ENCODE results near the gene KLHL11.
"Not testable (repeated sequence)": the region's sequence is repeated elsewhere in the genome, so short reads cannot be mapped to it uniquely, and the experiment has no call there.

KLHL11 gene

DNA sequence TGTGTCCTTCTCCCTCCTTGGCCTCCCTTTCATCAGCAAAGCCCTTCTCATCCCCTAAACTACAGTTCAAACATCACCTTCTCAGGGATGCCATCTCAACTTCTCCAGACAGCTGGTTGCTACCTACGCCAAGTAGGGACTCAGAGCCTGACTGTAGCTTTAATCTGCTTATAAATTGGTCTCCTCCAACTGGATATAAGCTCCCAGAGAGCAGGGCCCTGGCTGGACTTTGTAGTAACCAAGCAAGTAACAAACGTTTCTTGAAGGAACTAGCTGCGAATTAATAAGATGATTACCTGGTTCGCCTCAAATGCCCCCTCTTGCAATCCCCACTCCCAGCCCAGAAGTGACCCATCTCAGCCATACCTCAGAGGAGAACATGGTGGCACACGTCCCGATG, 17.5 kb upstream of the KLHL11 start:
- DNase-seq = no peak

DNA sequence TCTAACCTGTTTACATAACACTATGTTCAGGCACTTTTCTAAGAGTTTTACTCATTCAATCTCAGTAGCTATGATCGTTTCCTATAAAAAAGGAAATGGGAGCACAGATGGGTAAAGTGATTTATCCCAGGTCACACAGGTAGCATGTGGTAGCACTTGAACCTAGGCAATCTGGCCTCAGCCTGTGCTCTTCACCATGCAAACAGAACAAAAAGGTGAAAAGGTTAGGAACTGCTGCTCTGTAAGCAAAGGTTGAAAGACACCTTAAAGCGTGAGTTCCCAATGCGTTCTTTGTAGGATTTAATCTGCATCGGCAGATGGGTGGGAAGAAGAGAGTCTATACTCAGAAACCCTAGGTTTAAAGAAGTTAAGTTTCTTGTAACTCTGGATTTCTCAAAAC, 14.9 kb upstream of the KLHL11 start:
- DNase-seq = no peak

DNA sequence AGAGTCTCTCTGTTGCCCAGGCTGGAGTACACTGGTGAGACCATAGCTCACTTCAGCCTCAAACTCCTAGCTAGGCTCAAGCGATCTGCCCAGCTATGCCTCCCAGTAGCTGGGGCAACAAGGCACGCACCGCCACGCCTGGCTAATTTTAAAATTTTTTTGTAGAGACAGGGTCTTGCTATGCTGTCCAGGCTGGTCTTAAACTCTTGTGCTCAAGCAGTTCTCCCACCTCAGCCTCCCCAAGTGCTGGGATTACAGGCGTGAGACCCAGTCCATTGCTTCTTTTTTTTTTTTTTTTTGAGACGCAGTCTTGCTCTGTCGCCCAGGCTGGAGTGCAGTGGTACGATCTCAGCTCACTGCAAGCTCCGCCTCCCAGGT, 9.1 kb upstream of the KLHL11 start:
- DNase-seq = not testable (repeated sequence)

DNA sequence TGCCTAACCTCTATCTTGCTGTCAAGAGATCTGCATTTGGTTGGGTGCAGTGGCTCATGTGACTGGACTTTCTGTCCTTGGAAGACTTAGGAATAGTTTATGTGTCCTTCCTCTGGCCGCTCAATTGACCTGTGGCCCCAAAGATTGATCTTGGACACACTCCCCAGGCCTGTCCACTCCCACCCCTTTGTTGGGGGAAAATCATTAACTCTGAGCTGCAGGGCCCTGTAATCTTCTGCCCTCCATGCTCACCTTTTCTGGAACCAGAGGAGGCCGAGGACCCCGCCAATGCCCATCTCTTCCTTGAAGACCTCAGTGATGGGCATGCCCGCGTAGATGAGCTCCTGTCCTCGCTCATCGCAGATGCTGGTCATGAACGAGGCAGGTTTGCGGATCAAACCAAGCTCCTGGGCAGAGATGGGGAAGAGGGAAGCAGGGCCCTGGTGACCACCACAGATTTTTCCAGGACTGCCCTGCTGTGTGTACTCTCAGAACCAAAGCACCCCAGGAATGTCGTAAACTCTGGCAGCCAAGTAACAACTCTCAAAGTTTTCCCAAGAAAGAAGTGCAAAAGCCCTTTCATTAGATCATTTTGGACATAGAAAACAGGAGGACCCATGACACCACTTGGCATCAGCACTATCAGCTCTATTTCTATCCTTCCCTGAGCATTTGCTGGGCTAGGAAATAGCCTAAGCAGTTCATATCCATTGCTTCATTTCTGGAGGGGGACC, 8.5 kb upstream of the KLHL11 start:
- DNase-seq = no peak

DNA sequence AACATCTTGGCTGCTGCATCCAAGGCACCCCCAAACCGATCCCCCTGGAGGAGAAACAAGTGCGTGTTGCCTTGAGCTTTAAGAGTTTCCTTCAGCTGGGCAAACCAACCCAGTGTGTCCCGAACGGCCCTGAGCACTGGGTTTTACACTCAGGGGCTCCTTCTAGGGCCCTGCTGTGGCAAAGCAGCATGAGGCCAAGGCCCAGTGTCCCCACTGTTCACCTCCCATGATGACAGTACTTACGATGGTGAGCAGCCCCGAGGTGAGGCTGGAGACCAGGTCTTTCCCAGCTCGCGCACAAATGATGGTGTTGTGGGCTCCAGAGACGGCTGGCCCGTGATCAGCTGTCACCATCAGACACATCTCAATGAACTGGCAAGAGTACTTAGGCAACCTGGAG, 6.6 kb upstream of the KLHL11 start:
- no peak for DNase-seq

DNA sequence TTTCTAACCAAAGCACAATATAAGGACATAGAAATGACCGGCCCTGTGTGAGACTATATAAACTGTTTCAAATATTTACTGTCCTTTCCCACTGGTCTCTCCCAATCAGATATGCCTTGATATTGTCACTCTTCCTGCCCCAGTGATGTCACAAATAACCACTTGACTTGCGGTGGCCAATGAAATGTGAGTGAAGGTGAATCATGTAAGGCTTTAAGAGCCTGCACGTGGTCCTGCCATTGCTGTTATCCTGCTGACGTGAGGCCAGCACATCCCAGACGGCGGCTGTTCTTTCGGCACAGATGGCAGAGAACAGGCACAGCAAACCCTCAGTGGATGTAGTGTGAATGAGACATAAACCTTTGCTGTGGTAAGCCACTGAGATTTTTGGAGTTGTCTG, 5.4 kb upstream of the KLHL11 start:
- DNase-seq = no peak

DNA sequence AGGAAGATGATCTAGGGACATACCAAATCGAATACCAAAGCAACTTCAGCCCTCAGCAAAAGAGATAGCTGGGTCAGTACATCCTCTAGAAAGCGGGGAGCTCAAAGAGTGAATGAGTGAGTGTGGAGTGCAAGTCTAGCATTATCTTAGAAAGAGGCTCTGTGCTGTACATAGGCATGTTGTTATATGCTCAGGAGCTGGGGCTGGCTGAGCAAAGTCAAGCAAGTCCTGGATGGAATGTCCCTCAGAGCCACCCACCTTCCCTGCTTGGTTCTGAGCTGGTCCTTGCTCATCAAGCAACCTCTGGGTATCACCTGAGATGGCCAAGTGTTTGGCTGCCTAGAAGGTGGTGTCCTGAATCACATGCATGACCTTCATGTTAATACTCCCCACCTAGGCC, 4.9 kb upstream of the KLHL11 start:
- no peak for DNase-seq

DNA sequence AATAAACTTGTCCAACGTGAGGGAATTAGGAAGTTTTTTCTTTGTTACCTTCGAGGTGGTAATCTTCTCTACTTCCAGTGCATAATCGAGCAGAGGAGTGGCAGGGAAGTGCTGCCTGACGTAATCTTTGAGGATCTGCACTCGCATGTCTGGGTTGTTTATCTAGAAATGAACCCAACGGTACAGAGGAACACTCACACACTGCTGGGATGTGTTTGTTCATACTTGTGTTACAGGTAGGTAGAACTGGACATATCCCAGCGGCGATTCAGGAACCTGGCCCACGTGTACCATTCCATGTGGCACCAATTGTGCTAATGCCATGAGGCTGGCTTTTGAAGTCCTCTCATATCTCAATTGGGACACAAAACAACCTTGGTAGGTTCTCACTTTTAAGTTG, 4.2 kb upstream of the KLHL11 start:
- DNase-seq = no peak

DNA sequence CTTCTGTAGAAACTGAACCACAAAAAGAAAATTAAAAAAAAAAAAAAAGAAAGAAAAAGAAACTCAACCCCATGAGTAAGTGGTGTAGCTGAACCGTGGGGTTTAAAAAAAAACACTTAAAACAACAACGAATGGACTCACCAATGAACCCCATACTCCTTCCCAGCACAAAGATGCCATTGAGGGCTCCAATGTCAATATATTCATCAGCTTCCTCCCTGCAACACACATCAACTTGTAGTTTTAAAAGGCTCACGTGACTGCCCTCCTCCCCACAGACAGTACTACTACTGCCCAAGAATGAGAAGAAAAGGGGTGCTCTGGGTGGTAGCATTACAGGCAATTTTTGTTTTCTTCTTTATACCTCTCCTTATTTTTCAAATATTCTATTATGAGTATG, 3.3 kb upstream of the KLHL11 start:
- no peak for DNase-seq

DNA sequence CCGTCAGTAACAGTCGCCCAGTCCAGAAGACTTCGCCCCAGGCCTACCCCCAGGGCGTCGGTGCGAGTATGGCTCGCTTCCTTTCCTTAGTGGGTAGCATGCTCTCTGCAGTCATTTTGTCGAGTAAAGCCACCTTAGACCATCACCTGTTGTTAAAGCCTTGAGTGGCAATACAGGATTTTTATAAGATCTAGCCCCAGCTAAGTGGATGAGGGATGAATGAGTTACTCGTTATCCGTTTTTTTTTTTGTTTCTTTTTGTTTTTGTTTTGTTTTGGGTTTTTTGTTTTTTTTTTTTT, 322 bp upstream of the KLHL11 start:
- no peak for DNase-seq

DNA sequence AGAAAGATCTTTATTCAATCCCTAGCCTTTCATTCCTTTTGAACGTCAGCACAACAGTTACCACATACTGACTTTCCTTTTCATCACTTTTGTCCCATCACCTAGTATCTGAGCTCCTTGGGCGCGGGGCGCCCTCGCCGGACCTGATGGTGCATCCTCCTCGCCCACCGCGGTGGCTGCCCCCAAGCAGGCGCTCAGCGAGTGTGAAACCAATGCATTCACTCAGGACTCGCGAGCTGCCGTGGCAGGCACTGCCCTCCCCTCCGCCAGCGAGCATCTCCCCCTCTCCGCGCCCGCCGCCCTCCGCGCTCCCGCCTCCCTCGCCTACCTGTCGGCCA, 756 bp downstream of the KLHL11 start:
- DNase-seq = no peak

DNA sequence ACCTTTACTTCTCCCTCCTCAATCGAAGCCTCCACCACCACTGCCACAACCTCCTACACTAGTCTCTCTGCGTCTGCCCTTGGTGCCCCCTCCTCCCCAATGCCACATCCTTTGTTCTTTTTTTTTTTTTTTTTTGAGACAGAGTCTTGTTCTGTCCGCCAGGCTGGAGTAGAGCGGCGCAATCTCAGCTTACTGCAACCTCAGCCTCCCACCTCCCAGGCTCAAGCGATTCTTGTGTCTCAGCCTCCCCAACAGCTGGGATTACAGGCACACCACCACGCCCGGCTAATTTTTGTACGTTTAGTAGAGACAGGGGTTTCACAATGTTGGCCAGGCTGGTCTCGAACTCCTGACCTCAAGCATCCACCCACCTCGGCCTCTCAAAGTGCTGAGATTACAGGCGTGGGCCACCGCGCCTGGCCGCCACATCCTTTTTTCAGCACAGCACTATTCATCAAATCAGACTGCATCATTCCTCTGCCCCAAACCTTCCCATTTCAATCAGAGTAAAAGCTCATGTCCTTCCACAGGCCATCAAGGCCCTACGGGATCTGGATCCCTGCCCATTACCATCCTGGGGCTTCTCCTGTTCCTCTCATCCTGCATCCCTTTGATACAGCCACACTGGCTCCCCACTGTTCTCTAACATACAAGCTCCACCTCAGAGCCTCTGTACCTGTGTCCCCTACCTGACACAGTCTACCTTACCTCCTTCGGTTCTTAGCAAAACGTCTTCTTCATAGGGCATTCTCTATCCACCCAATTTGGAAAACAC, 2.0 kb downstream of the KLHL11 start:
- DNase-seq = no peak

DNA sequence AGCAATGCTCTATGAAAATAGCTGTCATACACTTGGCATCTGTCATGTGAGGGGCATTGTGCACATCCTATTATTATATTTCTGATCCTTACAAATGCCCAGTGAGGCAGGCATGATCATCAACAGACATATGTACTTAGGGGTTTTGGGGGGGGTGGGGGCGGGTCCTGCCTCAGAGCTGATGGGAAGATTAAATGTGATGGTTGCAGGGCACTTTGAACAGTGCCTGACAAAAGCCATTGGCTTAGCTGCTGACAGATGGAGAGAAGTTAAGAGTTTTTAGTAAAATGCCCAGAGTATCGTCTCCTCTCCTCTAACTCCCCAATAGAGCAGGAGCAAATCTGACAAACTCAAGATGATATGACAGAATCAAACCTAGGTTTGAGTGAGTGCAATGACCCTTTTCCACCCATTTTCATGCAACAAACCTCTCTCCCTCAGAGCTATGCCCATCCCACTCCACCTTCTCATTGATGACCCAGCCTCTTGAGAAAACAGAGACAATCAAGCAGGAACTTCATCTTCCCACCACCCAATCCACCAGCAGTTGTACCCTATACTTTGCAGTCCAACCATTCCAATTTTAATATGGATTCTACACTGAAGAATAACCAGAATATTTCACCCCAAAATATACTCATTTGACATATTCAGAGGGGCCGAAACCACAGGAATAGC, 4.8 kb downstream of the KLHL11 start:
- DNase-seq = no peak

DNA sequence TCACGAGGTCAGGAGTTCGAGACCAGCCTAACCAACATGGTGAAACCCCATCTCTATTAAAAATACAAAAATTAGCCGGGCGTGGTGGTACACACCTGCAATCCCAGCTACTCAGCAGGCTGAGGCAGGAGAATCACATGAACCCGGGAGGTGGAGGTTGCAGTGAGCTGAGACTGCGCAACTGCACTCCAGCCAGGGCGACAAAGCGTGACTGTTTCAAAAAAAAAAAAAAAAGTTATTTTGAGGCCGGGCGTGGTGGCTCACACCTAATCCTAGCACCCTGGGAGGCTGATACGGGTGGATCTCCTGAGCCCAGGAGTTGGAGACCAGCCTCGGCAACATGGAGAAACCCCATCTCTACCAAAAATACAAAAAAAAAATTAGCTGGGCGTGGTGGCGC, 13.8 kb downstream of the KLHL11 start:
- DNase-seq = not testable (repeated sequence)

DNA sequence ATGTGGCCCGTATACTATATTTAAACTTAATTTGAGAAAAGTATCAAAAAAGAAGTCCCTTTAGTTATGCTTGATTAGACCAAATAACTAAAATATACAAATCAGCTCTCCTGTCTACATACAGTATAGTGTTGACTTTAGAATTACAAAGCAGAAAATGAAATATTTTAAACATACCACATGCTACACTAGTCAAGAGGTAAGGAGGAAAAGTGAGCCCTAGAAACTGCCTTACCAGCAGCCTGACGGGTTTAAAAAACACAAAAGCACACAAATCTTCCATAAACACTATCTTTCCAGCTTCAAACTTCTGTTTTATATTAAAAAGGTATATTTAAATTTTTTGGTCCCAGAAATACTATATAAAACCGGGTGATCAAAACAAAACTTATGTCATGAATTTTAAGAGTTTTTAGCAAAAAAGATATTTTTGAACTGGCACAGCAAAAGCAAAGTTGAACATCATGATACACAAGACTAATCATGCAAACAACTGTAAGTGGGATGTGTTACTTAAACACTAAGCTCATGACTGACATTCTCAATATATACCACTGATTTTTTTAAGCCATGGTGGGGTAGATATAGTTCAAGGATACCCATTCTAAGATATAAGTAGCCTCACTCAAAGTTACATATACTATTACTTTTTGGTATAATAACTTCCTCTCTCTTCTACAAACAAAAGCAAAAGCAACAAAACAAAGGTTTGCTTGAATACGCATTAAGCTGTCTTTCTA, 15.8 kb downstream of the KLHL11 start:
- DNase-seq = no peak

DNA sequence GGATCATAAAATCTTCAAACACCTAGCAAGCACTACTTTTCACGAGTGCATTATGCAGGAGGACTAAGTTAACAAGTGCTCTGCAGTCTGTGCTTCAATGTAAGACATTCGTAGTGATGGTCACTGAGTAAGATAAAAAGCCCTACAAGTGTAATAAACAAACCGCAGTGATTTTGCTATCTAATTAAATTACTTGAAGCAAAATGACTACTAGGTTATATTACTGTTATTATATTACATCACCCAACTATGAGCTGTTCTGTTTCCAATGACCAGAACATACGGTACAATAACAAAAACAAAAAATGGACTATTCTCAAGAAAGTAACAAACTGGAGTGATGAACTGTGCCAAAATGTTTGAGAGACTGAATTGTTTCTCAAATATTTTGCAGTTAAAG, 16.4 kb downstream of the KLHL11 start:
- DNase-seq = no peak

DNA sequence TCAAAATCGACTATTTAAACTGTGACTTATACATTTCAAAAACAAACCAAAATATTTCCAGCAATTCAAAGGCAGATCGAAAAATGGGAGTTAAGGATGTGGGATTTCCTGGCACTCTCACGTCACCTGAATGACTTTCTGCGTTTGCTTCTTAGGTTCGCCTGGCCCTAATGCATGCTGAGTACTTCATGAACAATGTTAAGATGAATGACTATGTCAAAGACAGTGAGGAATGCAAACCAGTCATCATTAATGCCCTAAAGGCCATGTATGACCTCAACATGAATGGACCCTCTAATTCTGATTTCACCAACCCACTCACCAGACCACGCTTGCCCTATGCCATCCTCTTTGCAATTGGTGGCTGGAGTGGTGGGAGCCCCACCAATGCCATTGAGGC, 20.3 kb downstream of the KLHL11 start:
- no peak for DNase-seq

DNA sequence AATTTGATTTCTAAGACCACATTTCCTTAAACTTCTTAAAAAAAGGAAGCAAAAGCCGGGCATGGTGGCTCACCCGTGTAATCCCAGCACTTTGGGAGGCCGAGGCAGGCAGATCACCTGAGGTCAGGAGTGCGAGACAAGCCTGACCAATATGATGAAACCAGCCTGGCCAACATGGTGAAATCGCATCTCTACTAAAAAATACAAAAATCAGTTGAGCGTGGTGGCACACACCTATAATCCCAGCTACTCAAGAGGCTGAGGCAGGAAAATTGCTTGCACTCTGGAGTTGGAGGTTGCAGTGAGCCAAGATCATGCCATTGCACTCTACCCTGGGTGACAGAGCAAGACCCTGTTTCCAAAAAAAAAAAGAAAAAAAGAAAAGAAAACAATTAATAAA, 24.4 kb downstream of the KLHL11 start:
- DNase-seq = not testable (repeated sequence)

DNA sequence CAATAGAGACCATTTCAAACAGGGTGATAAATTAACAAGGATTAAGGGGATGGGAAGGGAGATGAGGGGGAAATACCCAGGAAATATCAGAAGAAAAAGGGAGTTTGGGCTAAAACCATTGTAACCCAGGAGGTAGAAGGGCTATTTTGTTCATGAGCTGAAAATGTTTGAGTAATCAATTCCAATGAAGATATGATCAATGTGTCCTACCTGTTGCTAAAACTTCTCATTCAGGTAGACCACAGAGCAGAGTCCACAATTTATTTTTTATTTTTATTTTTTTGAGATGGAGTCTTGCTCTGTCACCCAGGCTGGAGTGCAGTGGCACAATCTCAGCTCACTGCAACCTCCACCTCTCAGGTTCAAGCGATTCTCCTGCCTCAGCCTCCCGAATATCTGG, 25.8 kb downstream of the KLHL11 start:
- not testable (repeated sequence) for DNase-seq

DNA sequence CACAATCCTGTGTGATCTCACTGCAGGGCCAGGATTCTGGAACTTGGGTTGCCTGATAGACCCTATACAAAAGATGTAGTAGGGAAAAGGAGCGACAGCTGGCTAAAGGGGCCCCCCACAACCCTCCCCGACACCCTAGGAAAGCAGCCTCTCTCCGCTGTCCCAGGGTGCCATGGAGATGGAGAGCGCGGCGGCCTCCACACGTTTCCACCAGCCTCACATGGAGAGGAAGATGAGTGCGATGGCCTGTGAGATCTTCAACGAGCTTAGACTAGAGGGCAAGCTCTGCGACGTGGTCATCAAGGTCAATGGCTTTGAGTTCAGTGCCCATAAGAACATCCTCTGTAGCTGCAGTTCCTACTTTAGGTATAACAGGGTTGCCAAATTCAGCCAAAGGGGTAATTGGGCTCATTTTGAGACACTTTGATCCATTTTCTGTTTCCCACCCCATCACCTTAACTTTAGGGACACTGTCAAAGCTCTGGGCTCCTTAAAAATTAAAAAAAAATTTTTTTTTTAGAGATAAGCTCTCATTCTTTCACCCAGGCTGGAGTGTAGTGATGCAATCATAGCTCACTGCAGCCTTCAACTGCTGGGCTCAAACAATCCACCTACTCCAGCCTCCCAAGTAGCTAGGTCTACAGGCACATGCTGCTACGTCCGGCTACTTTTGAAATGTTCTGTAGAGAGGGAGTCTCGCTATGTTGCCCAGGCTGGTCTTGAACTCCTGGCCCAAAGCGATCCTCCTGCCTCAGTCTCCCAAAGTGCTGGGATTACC, 27.3 kb downstream of the KLHL11 start, which contains the start of gene KLHL10:
Gene KLHL10, plus strand, starts transcription at position 65 of the 778 bp plus-strand sequence. Its CDS starts 108 bp downstream, at position 173.
- no peak for DNase-seq

DNA sequence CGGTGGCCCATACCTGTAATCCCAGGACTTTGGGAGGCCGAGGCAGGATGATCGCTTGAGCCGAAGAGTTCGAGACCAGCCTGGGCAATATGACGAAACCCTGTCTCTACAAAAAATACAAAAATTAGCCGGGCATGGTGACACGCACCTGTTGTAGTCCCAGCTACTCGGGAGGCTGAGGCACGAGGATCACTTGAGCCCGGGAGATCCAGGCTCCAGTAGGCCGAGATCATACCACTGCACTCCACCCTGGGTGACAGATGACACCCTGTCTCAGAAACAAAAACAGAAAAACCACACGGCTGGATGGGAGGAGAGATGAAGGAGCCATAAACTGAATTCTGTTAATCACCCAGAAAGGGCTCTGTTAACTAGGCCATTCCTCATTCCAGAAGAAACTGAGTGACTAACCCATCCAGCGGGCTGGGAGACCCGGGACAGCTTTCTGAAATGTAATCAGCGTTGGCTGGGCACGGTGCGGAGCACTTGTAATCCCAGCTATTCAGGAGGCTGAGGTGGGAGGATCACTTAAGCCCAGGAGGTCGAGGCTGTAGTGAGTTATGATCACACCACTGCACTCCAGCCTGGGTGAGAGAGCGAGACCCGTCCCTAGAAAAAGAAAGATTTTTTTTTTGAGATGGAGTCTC, 28.6 kb downstream of the KLHL11 start:
- no peak for DNase-seq
